ENCODE measurements around the gene SYNGR4.
"Not testable (repeated sequence)": the region's sequence is repeated elsewhere in the genome, so short reads cannot be mapped to it uniquely, and the experiment has no call there.

The SYNGR4 gene

DNA sequence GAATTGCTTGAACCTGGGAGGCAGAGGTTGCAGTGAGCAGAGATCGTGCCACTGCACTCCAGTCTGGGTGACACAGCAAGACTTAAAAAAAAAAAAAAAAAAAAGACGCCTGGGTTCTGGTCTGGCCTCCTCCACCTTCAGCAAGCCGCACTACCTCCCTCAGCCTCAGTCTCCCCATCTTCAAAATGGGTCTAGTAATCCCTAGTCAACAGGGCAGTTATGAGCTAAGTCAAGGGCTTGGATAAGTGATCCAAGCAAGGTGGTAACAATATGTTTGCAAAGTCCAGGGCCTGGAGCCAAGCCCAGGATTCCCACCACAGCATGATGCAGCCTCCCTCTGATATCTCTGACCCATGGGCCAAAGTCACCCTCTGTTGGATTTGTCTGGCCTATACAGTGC is 22.8 kb downstream of the SYNGR4 start:
- DNase-seq (ENCODE audit: low spot score in 2 of 2) = no peak
- Mint-ChIP-seq H3K4me1 (peaks cover 21% of the 10 kb centered on the region), H3K36me3 (ENCODE audit: insufficient read depth) (peaks cover 50% of the 10 kb centered on the region), H3K27me3 (no peaks in the 10 kb centered on the region), H3K27ac (ENCODE audit: low read depth) (no peak overlapping the region), H3K9me3 (no peaks in the 10 kb centered on the region), H3K4me3 (no peak overlapping the region)
- no peak for ATAC-seq (replicated peaks; ENCODE audit: extremely low read depth, poor library complexity, severe bottlenecking)

DNA sequence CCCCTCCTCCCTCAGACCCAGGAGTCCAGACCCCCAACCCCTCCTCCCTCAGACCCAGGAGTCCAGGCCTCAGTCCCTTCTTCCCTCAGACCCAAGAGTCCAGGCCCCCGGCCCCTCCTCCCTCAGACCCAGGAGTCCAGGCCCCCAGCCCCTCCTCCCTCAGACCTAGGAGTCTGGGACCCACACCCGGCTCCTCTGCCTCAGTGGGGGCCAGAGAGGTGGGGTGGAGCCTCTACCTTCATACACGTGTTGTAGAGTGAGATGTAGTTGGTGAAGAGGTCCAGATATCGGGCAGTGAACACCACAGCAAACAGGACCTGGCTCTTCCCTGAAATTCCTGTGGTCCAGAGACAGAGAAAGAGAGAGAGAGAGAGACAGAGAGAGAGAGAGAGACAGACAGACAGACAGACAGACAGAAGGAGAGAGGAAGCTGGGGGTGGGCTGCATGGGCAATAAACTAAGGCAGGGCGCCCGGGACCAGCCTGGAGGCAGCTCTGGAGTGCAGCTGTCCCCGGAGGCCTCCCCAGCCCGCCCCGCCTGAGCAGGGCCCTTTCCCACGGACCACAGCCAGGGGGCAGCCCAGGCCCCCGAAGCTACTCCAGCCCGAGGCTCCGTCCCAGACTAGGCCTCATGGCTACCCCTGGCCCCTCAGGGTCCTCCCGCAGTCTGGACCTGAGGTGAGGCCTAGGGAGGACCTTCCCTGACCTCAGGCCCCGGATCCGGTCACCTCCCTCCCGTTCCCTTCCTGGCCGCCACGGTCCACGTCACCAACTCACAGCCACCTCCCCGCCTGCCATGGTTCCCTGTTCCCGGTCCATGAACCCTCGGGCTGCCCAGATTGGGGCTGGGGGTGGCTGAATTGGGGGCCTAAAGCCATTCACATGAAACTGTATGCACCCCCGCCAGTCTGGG is 26.3 kb downstream of the SYNGR4 start:
- Mint-ChIP-seq H3K4me3 (peak overlapping the region; percentile 88), H3K4me1 (peaks cover 39% of the 10 kb centered on the region), H3K27ac (ENCODE audit: low read depth) (peak overlapping the region; percentile 97), H3K9me3 (no peaks in the 10 kb centered on the region), H3K27me3 (peaks cover 19% of the 10 kb centered on the region), H3K36me3 (ENCODE audit: insufficient read depth) (peaks cover 36% of the 10 kb centered on the region)
- ATAC-seq (replicated peaks; ENCODE audit: extremely low read depth, poor library complexity, severe bottlenecking) = peak; percentile 72
- peak; percentile 49 to 51 for DNase-seq (ENCODE audit: low spot score in 2 of 2)

DNA sequence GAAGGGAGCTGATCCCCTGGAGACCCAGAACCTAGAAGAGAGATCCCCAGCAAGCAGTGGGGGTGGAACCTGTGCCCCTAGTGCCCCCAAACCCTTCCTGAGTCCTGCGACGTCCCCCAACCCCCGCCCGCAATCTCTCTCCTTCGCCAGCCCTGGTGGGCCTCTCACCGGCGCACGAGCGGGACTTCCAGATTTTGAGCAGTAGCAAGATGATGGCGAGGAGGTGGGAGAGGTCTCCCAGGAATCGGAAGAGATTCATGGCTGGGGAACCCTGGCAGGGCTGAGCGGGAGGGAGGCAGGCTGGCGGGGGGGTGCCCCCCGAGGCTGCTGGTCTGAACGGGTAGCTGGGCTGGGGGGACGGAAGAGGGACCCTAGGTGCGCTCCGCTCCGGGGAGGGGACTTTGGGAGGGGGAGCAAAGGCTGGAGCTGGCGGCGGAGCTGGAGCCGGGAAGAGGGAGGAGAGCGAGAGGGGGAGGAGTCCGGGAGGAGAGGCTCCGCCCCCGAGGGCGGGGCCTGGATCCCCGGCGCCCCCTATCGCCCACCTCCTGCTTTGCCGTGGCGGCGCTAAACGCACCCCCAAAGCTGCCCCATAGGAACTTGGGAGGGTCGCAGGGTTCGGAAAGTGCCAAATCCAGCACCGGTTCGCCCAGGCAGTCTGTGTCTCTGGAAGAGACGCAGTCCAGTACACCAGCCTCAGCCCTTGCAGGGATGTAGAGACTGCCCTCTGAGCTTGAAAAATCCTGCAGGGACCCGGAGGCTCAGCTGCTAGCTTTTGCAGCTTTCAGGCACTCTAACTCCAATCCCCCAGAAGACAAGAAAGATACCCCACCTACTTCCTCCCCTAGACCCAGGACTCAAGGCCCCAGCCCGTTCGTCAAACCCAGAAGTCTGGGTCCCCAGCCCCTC is 27.2 kb downstream of the SYNGR4 start, which contains the start of gene KDELR1:
KDELR1 (minus strand) TSS at position 452 of the 906 bp plus-strand sequence; CDS start at position 259, 193 bp downstream.
- peak within 1 kb of the TSS; percentile 88 for H3K4me3 Mint-ChIP-seq
- peak within 1 kb of the TSS; percentile 97 for H3K27ac Mint-ChIP-seq (ENCODE audit: low read depth)
- DNase-seq (ENCODE audit: low spot score in 2 of 2) = peak; percentile 59 to 78
- peaks cover 28% of the 10 kb centered on the region for H3K36me3 Mint-ChIP-seq (ENCODE audit: insufficient read depth)
- peaks cover 48% of the 10 kb centered on the region for H3K4me1 Mint-ChIP-seq
- peaks cover 28% of the 10 kb centered on the region for H3K27me3 Mint-ChIP-seq
- no peaks in the 10 kb centered on the region for H3K9me3 Mint-ChIP-seq
- ATAC-seq (replicated peaks; ENCODE audit: extremely low read depth, poor library complexity, severe bottlenecking) = peak; percentile 66

DNA sequence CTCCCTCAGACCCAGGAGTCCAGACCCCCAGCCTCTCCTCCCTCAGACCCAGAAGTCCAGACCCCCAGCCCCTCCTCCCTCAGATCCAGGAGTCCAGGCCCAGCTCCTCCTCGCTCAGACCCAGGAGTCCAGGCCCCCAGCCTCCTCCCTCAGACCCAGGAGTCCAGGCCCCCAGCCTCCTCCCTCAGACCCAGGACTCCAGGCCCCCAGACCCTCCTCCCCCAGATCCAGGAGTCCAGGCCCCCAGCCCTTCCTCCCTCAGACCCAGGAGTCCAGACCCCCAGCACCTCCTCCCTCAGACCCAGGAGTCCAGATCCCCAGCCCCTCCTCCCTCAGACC is 27.8 kb downstream of the SYNGR4 start:
- Mint-ChIP-seq H3K36me3 (ENCODE audit: insufficient read depth) (peaks cover 27% of the 10 kb centered on the region), H3K27ac (ENCODE audit: low read depth) (peak overlapping the region; percentile 97), H3K4me3 (peak overlapping the region; percentile 88), H3K27me3 (peaks cover 31% of the 10 kb centered on the region), H3K4me1 (peaks cover 48% of the 10 kb centered on the region)
- DNase-seq (ENCODE audit: low spot score in 2 of 2); ATAC-seq (replicated peaks; ENCODE audit: extremely low read depth, poor library complexity, severe bottlenecking); H3K9me3 Mint-ChIP-seq: not testable (repeated sequence)

DNA sequence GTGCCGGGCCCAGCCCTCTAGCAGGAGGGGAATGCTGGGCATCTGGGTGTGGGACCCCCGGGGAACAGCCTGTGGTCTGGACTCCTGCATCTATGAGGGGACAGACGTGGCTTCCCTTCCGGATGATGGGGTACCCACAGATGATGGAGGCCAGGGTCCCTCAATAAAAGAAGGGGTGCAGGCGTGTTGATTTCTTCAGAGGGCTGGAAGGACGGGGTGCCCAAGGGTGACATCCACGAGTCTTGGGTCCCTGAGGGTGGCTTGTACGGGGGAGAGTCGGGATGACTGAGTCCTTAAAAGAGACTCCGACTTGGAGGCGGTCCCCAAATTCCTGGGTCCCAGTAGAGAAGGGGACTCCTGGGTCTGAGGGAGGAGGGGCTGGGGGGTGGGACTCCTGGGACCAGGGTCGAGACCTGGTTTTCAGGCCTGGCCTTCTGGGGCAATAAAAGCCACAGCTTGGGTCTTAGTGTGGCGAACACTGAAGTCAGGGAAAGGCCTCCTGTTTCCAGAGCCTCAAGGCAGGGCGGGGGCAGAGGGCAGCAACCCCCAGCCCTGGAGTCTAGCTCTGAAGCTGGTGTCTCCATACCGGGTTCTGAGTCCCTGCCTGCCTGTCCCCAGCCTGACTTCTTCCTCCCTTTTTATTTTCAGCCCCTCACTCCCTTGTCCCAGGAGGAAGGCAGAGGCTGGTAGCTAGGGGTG is 28.8 kb downstream of the SYNGR4 start:
- peaks cover 58% of the 10 kb centered on the region for H3K4me1 Mint-ChIP-seq
- H3K27me3 Mint-ChIP-seq = peaks cover 41% of the 10 kb centered on the region
- ATAC-seq (replicated peaks; ENCODE audit: extremely low read depth, poor library complexity, severe bottlenecking) (no peak), DNase-seq (ENCODE audit: low spot score in 2 of 2) (no peak)
- H3K36me3 Mint-ChIP-seq (ENCODE audit: insufficient read depth) = peaks cover 24% of the 10 kb centered on the region
- no peak overlapping the region for H3K27ac Mint-ChIP-seq (ENCODE audit: low read depth)
- H3K9me3 Mint-ChIP-seq = no peaks in the 10 kb centered on the region
- H3K4me3 Mint-ChIP-seq = peak overlapping the region; percentile 88

DNA sequence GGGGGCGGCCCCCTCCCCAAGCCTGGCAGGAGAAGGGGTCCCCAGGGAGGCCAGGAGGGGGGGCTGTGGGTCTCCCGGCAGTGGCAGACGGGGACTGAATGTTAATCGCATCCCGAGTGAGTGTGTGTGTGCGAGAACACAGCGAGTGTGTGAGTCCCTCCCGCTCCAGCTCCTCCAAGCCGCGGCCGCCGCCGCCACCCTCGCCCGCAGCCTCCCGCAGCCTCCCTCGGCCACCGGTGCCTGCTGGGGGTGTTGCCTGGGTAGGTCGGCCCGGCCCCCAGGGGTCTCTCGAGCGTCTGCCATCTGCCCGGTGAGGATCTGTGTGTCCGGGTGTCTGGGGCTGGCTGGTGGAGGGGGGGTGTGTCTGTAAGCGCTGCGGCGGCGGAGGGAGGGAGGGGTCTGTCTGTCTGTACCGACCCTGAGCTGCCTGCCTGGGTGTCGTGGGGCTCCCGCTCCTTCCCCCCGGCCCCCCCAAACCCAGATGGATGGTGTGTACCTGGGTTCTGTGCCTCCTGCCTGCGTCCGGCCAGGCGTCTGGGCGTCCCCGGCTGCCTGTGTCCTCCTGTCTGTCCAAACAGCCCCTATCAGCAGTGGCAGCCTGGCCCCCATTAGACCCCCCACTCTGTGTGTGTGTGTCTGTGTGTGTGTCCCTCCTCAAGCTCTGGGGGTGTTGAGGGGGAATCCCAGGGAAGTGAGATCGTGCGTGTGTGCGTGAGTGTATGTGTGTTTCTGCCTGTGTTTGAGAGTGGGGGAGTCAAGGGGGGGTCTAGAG is 29.6 kb downstream of the SYNGR4 start, which contains the start of gene GRIN2D:
GRIN2D (plus strand) TSS at position 110 of the 772 bp plus-strand sequence. CDS start 4,725 bp downstream, outside the sequence.
- H3K4me1 Mint-ChIP-seq = peaks cover 60% of the 10 kb centered on the region
- DNase-seq (ENCODE audit: low spot score in 2 of 2) (no peak), ATAC-seq (replicated peaks; ENCODE audit: extremely low read depth, poor library complexity, severe bottlenecking) (no peak)
- peaks cover 41% of the 10 kb centered on the region for H3K27me3 Mint-ChIP-seq
- peak within 1 kb of the TSS; percentile 88 for H3K4me3 Mint-ChIP-seq
- peaks cover 20% of the 10 kb centered on the region for H3K36me3 Mint-ChIP-seq (ENCODE audit: insufficient read depth)
- H3K27ac Mint-ChIP-seq (ENCODE audit: low read depth) = no peak within 1 kb of the TSS
- no peaks in the 10 kb centered on the region for H3K9me3 Mint-ChIP-seq

DNA sequence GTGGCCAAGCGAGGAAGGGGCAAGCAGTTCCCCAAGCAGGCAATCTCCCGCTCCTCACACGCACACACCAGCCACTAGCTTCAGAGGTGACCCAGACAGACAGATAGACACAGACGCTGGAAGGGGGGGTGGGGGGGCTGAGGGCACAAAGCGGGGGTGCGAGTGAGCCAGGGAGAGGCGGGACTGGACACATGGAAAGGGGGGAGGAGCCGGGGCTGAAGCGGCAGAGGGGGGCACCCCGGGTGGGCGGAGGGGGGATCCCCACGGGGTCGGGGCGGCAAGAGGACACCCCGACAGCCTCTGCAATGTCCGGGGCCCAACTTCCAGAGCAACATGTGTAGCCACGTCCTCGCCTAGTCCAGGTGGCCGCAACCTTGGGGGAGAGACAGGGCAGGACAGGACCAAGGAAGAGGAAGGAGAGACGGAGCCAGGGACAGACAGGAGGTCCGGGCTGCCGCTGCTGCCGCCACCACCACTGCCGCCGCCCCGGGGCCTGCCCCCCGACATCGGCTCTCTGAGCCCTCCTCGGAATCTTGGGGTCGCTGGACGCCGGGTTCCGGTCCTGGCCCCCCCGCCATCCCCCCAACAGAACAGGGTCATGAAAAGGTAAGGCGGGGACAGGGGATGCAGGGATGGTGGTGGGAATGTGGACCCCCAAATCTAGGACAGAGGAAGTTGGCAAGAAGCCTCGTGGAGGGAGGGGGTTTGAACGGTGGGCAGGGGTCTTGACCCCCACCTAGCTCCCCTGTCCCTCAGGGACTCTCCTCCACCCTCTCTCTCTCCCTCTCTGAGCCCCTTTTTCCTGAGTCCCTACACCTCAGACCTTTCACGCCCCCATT is 30.4 kb downstream of the SYNGR4 start:
- Mint-ChIP-seq H3K27ac (ENCODE audit: low read depth) (no peak overlapping the region), H3K27me3 (peaks cover 41% of the 10 kb centered on the region), H3K4me1 (peaks cover 64% of the 10 kb centered on the region), H3K36me3 (ENCODE audit: insufficient read depth) (peaks cover 23% of the 10 kb centered on the region), H3K9me3 (peaks cover 4% of the 10 kb centered on the region), H3K4me3 (peak overlapping the region; percentile 39)
- ATAC-seq (replicated peaks; ENCODE audit: extremely low read depth, poor library complexity, severe bottlenecking) (no peak), DNase-seq (ENCODE audit: low spot score in 2 of 2) (no peak)

DNA sequence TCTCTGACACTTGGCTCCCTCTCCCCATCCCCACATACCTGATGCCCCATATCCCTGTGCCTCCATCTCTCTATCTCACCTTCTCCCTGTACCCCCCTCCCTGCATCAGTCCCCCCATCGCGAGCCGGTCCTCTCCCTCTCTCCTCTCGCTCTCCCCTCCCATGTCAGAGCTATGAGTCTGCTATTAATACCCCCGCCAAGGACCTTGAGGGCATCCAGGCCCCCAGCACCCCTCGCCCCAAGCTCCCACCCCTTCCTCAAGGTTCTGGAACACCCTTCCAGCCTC is 30.9 kb downstream of the SYNGR4 start:
- no peak for ATAC-seq (replicated peaks; ENCODE audit: extremely low read depth, poor library complexity, severe bottlenecking)
- H3K4me3 Mint-ChIP-seq = peak overlapping the region; percentile 16
- H3K9me3 Mint-ChIP-seq = peaks cover 6% of the 10 kb centered on the region
- peaks cover 68% of the 10 kb centered on the region for H3K4me1 Mint-ChIP-seq
- peaks cover 41% of the 10 kb centered on the region for H3K27me3 Mint-ChIP-seq
- H3K36me3 Mint-ChIP-seq (ENCODE audit: insufficient read depth) = peaks cover 24% of the 10 kb centered on the region
- no peak overlapping the region for H3K27ac Mint-ChIP-seq (ENCODE audit: low read depth)
- no peak for DNase-seq (ENCODE audit: low spot score in 2 of 2)

DNA sequence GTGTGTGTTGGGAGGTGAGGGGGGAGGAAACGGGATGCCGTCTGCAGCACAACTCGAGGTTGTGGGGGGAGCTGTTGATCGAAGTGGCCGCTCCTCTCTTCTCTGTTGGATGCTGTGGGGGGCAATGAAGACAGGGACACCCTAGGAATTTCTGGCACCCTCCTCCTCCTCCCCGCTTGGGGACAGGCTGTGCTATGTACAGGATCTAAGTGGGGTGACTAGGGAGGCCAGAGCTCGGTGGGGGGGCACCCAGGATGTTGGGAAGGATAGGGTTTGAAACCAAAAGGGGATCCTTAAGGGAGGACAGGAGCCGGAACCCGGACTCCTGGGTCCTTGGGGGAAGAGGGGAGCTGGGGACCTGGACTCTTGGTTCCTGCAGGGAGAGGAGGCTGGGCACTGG is 31.3 kb downstream of the SYNGR4 start:
- Mint-ChIP-seq H3K4me3 (peak overlapping the region; percentile 37), H3K9me3 (peaks cover 6% of the 10 kb centered on the region), H3K27me3 (peaks cover 41% of the 10 kb centered on the region), H3K4me1 (peaks cover 64% of the 10 kb centered on the region), H3K27ac (ENCODE audit: low read depth) (no peak overlapping the region), H3K36me3 (ENCODE audit: insufficient read depth) (peaks cover 24% of the 10 kb centered on the region)
- no peak for ATAC-seq (replicated peaks; ENCODE audit: extremely low read depth, poor library complexity, severe bottlenecking)
- DNase-seq (ENCODE audit: low spot score in 2 of 2) = no peak

DNA sequence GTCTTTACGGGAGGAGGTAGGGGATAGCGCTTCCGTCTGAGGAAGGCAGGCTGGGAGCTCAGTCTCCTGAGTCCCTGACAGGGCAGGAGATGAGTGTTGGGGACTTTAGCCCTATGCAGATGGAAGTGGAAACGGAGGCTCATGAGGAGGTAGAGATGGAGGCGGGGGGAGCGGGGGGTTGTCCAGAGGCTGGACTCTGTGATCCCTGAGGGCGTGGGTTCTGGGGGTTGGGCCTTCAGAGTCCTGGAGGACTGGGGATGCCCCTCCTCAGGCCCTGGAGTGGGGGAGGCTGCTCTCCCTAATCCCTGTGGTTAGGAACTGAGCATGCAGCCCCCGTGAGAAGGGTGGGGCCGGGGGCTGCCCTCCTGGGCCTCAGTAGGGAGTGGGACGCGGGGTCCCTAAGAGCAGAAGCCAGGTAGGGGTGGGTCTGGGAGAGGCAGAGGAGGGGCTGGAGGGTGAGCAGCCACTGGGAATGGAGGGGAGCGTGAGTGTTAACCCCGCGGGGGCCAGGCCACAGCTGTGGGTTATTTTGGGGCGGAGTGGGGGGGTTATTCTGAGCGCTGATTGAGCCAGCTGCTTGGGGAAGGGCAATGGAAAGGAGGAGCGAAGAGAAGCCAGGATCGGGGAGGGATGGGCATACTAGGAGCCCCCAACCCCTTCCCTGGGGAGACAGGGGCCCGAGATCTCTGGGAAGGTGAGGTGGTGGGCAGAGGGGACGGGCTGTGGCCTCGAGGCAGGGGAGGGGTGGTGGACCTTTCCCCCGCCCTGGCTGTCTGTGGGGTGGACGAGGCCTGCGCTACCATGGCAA is 32.1 kb downstream of the SYNGR4 start:
- peak overlapping the region; percentile 37 for H3K4me3 Mint-ChIP-seq
- H3K36me3 Mint-ChIP-seq (ENCODE audit: insufficient read depth) = peaks cover 19% of the 10 kb centered on the region
- H3K9me3 Mint-ChIP-seq = peaks cover 6% of the 10 kb centered on the region
- peaks cover 60% of the 10 kb centered on the region for H3K4me1 Mint-ChIP-seq
- DNase-seq (ENCODE audit: low spot score in 2 of 2) = no peak
- no peak for ATAC-seq (replicated peaks; ENCODE audit: extremely low read depth, poor library complexity, severe bottlenecking)
- H3K27me3 Mint-ChIP-seq = peaks cover 41% of the 10 kb centered on the region
- H3K27ac Mint-ChIP-seq (ENCODE audit: low read depth) = no peak overlapping the region

All from central memory CD8-positive, alpha-beta T cell (primary cell).